NCI-H2171 treated with DMSO at 0.1 percent for 48 hours (cell line): ENCODE results near the gene ABHD2.
"Not testable (repeated sequence)": the region's sequence is repeated elsewhere in the genome, so short reads cannot be mapped to it uniquely, and the experiment has no call there.

Experiments used
- DNase-seq: peaks from one replicate; lab custom pipeline; 2025; lab: John Stamatoyannopoulos, UW

The ABHD2 gene

GRCh38 chr15:89075101-89075640 lies 13.1 kb upstream of the ABHD2 start:
- no peak for DNase-seq

DNA sequence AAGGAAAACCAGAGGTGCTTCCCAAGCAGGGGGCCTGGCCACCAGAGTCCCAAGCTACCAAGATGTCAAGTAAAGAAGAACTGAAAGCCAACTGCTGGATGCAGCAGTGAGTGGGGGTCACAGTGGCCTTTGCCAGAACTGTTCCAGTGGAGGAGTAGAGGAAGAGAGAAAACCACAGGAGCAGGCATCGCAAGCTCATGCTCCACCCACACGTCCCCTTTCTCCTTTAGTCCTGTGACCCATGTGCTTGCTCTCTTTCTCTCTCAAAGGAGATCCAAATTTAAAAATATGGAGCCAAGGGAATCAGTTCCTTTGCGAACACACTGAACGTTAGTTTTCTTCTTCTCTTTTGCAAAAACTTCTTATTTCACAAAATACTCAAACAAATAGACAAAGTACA lies 12.4 kb upstream of the ABHD2 start:
- no peak for DNase-seq

- DNase-seq = no peak
Observed at GRCh38 chr15:89077750-89078149, 10.5 kb upstream of the ABHD2 start.

DNA sequence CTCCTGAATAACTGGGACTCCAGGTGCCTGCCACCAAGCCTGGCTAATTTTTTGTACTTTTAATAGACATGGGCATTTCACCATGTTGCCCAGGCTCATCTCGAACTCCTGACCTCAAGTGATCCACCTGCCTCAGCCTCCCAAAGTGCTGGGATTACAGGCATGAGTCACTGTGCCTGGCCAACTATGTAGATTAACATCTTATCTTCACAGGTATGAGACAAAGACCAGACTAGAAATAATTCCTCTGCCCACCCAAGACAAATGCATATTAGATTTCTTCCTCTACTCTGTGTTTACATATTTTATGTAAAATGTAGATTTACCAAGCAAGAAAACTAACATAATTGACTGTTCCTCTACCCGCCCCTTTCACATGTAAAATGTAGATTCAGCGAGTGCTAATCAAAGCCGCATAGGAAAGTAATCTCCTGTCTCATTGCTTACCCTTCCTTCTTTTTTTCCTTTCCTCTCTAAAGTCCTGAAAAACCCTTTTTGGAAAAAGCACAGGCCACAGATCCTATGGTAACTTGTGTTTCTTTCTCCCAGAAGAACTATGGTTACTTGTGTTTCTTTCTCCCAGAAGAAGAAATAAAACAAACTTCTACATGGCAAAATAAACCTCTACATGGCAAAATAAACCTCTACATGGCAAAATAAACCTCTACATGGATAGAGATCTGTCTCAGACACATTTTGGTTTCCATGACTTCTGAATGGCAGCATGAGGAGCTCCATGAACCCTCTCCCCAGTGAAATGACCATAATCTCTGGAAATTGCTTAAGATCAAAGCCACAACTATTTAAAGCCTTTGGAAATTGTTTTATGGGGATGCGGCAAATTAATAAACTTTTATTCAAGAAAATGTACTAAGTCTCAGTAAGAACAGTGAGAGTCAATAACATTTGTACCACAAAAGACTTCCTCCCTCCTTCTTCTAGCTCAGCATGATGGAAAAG lies 9.1 kb upstream of the ABHD2 start:
- DNase-seq = no peak

DNA sequence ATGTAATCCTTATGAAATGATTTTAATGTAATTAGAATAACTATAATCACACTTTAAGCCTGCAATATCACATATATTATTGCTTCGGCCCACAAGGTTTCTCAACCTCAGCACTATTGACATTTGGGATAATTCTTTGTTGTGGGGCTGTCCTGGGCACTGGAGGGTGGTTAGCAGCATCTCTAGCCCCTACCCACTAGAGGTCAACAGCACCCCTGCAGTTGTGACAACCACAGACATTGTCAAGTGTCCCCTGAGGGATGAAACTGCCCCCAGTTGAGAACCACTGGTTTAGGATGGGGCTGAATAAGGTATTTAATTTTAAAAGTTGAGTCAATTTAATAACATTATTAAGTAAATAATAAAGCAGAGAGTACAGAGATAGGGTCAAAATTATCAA lies 6.4 kb upstream of the ABHD2 start:
- DNase-seq = no peak

DNA sequence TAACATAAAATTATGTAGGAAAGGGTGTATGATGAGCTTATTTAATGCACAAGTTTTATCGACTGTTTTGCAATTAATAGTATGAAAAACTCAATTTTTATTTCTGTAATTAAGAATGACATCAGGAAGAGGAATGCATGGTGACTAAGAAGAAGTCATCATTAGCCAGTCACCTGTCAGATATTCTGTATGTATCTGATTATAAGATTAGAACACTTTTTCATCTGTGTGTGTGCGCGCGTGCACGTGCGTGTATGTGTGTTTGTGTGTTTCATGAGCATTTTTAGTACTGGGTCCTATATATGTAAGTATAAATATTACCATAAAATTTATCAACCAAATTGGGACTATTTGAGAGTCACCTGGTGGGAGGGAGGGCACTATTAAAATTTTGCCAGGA lies 5.0 kb upstream of the ABHD2 start:
- no peak for DNase-seq

- no peak for DNase-seq
Observed at GRCh38 chr15:89085289-89085926, 2.8 kb upstream of the ABHD2 start.

- not testable (repeated sequence) for DNase-seq
Observed at GRCh38 chr15:89085933-89086332, 2.3 kb upstream of the ABHD2 start.

GRCh38 chr15:89086390-89086789 lies 1.9 kb upstream of the ABHD2 start:
- not testable (repeated sequence) for DNase-seq

DNA sequence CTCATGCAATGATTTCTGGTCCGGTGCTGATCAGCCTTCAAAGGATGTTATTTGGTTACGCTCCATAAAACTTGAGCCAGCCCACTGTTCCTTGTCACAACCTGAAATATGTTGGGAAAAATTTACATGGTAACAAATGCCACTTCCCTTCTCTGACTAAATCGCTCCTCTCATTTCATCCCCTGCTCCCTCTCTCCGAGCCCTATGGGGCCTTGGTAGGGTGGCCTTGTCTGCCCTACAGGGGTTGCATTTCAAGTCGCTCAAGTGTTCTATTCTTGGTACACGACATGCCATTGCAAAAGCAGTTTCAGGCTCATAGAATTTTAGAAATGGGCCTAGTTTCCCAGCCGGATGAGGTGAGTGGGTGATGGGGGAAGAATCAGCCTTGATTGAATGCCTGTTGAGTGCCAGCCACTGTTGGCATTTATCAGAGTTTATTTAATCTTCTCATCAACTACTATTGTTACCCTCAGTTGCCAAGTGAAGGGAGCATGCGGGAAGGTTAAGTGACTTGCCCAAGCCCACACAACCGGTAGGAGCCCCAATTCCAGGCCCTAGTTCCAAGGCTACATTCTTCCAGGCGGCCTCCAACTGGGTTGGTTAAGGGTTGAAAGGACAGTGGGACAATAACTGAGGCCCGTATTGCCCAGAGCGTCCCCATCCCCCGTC lies 961 bp upstream of the ABHD2 start:
- no peak for DNase-seq

DNA sequence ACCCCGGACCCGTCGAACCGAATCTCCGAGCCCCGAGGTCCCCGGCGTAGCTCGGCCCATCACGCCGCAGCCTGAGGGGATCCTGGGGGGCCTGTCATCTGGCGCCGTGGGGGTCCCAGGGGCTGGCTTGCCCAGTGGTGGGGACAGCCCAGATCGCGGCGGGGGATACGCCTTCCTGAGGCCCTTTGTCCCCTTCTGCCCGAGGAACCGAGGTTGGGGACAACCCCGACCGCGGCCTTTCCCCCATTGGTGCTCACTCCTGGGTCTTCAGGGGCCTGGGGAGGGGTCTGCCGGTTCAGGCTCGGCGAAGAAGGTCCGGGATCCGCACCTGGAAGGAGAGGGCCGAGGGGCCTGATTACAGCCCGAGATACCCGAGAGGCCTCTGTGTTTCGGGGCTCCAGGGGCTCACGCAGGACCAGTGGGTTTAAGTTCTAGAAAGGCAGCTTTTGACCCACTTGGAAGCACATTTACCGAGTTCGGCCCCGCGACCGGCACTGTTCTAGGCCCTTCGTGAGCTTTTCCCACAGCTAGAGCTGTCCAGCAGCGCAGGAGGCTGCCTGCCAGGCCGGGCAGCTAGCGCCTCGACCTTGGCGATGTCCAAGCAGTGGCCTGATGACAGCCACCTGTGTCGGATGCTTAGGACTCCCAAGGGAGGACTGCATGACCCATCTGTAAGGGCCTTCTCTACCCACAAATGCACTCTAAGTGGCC lies 504 bp downstream of the ABHD2 start:
- DNase-seq = no peak

DNA sequence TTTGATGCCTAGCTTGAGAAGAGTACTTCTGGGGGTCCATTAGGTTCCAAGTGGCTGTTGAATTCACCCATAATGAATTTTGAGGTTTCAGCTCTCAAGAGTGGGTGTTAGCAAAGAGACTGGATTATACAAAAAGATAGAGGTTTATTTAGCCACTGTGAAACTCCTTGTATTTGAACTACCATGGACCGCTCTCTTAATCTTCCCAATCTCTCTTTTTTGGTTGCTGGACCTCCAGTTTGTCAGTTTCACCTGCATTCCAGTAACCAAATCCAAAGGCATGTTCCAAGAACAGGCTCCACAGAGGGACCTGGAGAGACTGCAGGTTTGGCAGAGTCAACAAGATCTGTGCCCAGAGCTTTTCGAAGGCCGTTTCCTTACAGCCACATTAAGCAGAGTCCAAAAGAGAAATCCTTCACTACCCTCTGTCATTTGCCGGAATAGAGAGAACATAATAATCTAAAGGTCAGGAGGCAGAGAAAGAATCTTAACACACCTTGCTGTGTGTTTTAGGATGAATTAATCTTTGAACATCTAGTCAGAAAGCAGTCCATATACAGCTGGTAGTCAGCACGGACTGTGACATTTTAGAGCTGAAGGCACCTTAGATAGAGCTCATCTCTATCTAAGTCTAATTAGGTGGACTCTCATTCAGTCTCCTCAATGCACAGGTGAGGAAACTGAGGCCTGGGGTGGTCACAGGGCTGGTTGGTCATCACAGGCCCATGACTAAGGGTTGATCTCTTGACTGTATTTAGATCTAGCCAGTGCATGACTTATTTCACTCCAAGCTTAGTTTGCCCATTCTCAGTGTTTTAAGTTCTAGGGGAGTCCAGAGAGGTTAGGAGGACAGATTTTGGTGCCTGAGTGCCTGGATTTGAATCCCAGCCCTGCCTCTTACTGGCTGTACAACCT lies 1.3 kb downstream of the ABHD2 start:
- no peak for DNase-seq

- DNase-seq = no peak
Observed at GRCh38 chr15:89090791-89091626, 2.8 kb downstream of the ABHD2 start.

- DNase-seq = no peak
Observed at GRCh38 chr15:89091627-89092220, 3.5 kb downstream of the ABHD2 start.

GRCh38 chr15:89093509-89093908 lies 5.3 kb downstream of the ABHD2 start:
- no peak for DNase-seq

DNA sequence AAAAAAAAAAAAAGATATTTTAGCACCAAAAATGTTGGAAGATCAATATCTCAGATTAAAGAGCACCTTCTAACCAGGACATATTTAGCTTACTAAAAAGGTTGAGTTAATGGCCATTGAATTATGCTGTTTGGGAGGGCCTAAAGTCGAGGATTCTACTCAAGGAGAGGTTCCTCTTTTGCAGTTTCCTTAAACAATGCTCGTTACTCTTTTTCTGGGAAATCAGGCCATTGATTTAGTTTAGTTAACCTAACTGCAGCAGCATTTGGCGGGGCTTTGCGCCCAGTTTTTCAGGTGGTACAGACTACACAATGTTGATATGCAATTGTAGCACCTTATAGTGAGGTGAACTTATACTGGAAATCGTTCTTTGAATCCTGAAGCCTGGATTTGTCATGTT lies 6.8 kb downstream of the ABHD2 start:
- no peak for DNase-seq

DNA sequence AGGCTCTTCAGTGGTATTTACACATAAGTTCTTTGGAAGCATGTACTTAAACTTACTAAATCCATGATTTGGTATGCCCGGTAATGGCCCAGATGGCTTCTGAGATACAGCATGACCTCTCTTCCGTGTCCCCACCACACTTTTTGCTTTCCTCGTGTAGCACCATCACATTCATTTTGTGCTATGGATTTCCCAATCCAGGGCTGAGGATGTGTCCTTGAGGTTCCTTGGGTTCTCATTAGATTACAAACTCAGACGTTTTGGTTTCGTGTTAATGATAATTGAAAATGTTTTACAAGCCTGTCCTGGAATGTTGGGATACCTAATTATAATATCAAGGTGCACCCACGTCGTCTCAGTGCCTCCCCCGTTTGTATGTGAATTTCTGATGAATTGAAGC lies 7.3 kb downstream of the ABHD2 start:
- DNase-seq = no peak

GRCh38 chr15:89096664-89097063 lies 8.4 kb downstream of the ABHD2 start:
- DNase-seq = no peak

GRCh38 chr15:89097313-89097712 lies 9.1 kb downstream of the ABHD2 start:
- no peak for DNase-seq

DNA sequence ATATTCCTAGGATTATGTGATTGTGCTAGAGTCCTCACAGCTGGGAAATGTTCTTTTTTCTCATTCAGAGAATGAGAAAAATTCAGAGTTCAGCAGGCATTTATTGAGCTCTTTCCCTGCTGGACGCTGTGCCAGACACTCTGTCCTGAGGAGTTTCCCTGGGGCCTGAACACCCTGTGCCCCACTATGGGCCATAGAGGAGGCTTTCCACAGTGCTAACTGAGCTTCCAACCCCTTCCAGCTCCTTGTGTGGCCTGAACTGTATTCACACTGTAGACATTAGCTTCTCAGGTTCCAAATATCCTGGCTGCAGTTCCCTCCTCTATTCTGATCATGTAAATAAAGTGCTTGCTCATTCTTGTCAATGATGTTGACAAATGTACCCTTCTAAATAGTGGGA lies 10.0 kb downstream of the ABHD2 start:
- no peak for DNase-seq
